Lower leg skin (tissue), 3 donors: ENCODE measurements around the gene SLC45A2.

Experiments used
- POLR2A ChIP-seq, 2 donors: fragments of 450-650 bp; IDR thresholded peaks; one replicate each; pipeline ENCODE4 v1.6.1; 2016 to 2017; ENCODE audit warnings: antibody characterized with exemption in 2 of 2, mild to moderate bottlenecking in 1 of 2, moderate library complexity in 1 of 2
- TF ChIP-seq, protein P1 (sequence below), 3 donors: fragments of 450-650 bp; IDR thresholded peaks; one replicate each; pipeline ENCODE4 v1.5.1; 2016; ENCODE audit warnings: antibody characterized with exemption in 3 of 3, mild to moderate bottlenecking in 3 of 3, moderate library complexity in 2 of 3

DNA sequence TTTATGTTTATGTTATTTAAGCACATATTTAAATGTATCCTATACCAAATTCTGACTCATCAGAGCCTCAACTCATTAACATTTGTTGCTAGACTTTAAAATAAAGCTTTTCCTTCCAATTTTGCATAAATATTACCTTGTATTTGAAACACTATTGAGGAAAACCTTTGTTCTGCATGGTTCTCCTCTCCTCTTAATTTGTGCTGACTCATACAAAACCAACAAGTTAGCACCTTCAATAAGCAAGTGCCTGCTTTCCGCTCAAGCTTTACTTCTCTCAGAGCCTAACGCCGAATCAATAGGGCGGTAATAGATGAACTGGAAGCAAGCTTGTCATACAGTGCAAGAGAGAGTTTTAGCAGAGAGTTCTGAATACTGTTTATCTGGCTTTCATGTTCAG, 15.5 kb upstream of the SLC45A2 start:
- TF ChIP-seq, protein P1, sequence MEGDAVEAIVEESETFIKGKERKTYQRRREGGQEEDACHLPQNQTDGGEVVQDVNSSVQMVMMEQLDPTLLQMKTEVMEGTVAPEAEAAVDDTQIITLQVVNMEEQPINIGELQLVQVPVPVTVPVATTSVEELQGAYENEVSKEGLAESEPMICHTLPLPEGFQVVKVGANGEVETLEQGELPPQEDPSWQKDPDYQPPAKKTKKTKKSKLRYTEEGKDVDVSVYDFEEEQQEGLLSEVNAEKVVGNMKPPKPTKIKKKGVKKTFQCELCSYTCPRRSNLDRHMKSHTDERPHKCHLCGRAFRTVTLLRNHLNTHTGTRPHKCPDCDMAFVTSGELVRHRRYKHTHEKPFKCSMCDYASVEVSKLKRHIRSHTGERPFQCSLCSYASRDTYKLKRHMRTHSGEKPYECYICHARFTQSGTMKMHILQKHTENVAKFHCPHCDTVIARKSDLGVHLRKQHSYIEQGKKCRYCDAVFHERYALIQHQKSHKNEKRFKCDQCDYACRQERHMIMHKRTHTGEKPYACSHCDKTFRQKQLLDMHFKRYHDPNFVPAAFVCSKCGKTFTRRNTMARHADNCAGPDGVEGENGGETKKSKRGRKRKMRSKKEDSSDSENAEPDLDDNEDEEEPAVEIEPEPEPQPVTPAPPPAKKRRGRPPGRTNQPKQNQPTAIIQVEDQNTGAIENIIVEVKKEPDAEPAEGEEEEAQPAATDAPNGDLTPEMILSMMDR (IDR thresholded peaks at IDR 0.05): no peak
- TF ChIP-seq POLR2A (IDR thresholded peaks at IDR 0.05): no peak
